ENCODE results near the gene TARS3. TPM values are rescaled to one million over a fixed set of nuclear protein-coding genes. Genes with fewer than 3 reads are reported as not detected.

The TARS3 gene
- total and polyA plus RNA-seq, 7 donors, result 2.3 to 31.9 (median 20.2) TPM

- Histone ChIP-seq H3K27ac (no peak overlapping the region), H3K36me3 (peaks cover 9 to 77% (median 27%) of the 10 kb centered on the region in 4 donors), H3K4me3 (no peak overlapping the region), H3K4me1 (peaks cover 0 to 5% (median 2%) of the 10 kb centered on the region in 4 donors), H3K9me3 (no peaks in the 10 kb centered on the region), H3K27me3 (no peaks in the 10 kb centered on the region)
- WGBS, 2 donors, result 84 to 94% methylated on average over 6 of the region's 6 CpGs
- DNase-seq, result no peak
- TF ChIP-seq POLR2A (IDR thresholded peaks at IDR 0.05), result no peak
- TF ChIP-seq CTCF (IDR thresholded peaks at IDR 0.05), result no peak
- TF ChIP-seq POLR2AphosphoS5 (IDR thresholded peaks at IDR 0.05), result no peak
- TF ChIP-seq EP300 (IDR thresholded peaks at IDR 0.05), result no peak
- intact Hi-C loops (cut with DNase I), result no loop called here
Observed at GRCh38 chr15:101712078-101712477, 12.2 kb downstream of the TARS3 start.

GRCh38 chr15:101710806-101711205, 13.5 kb downstream of the TARS3 start:
- Histone ChIP-seq H3K36me3 (peaks cover 9 to 83% (median 28%) of the 10 kb centered on the region in 4 donors), H3K9me3 (no peaks in the 10 kb centered on the region), H3K27me3 (no peaks in the 10 kb centered on the region), H3K4me3 (no peak overlapping the region), H3K4me1 (peaks cover 0 to 5% (median 2%) of the 10 kb centered on the region in 4 donors), H3K27ac (no peak overlapping the region)
- 89 to 91% methylated on average over 6 of the region's 6 CpGs for WGBS, 2 donors
- TF ChIP-seq EP300 (IDR thresholded peaks at IDR 0.05) (no peak), POLR2AphosphoS5 (IDR thresholded peaks at IDR 0.05) (no peak), POLR2A (IDR thresholded peaks at IDR 0.05) (no peak), CTCF (IDR thresholded peaks at IDR 0.05) (no peak)
- DNase-seq, result no peak
- intact Hi-C loops (cut with DNase I), result no loop called here

- 94% methylated on average over 5 of the region's 5 CpGs for WGBS, 2 donors
- no peaks in the 10 kb centered on the region for H3K27me3 ChIP-seq
- H3K27ac ChIP-seq, result no peak overlapping the region
- no peak for TF ChIP-seq CTCF (IDR thresholded peaks at IDR 0.05)
- no peak for TF ChIP-seq POLR2AphosphoS5 (IDR thresholded peaks at IDR 0.05)
- TF ChIP-seq POLR2A (IDR thresholded peaks at IDR 0.05), result no peak
- TF ChIP-seq EP300 (IDR thresholded peaks at IDR 0.05), result no peak
- no peaks in the 10 kb centered on the region for H3K9me3 ChIP-seq
- peaks cover 9 to 92% (median 29%) of the 10 kb centered on the region in 4 donors for H3K36me3 ChIP-seq
- intact Hi-C loops (cut with DNase I), result no loop called here
- no peak overlapping the region for H3K4me3 ChIP-seq
- DNase-seq, result no peak
- peaks cover 0 to 5% (median 2%) of the 10 kb centered on the region in 4 donors for H3K4me1 ChIP-seq
Observed at GRCh38 chr15:101709466-101709865, 14.8 kb downstream of the TARS3 start.

- WGBS, 2 donors, result 94 to 97% methylated on average over 4 of the region's 4 CpGs
- TF ChIP-seq POLR2A (IDR thresholded peaks at IDR 0.05) (no peak), EP300 (IDR thresholded peaks at IDR 0.05) (no peak), POLR2AphosphoS5 (IDR thresholded peaks at IDR 0.05) (no peak), CTCF (IDR thresholded peaks at IDR 0.05) (no peak)
Observed at GRCh38 chr15:101707983-101708382, 16.3 kb downstream of the TARS3 start.

GRCh38 chr15:101702077-101702476, 22.2 kb downstream of the TARS3 start:
- Histone ChIP-seq H3K4me3 (no peak overlapping the region), H3K9me3 (no peaks in the 10 kb centered on the region), H3K27ac (no peak overlapping the region), H3K36me3 (peaks cover 23 to 95% (median 41%) of the 10 kb centered on the region in 4 donors), H3K27me3 (no peaks in the 10 kb centered on the region), H3K4me1 (no peaks in the 10 kb centered on the region)
- intact Hi-C loops (cut with DNase I), result no loop called here
- no peak for TF ChIP-seq CTCF (IDR thresholded peaks at IDR 0.05)
- DNase-seq, result no peak
- WGBS, 2 donors, result 57 to 70% methylated on average over 4 of the region's 4 CpGs

More at GRCh38 chr15:101707983-101708382, 16.3 kb downstream of the TARS3 start:
- no peaks in the 10 kb centered on the region for H3K27me3 ChIP-seq
- intact Hi-C loops (cut with DNase I), result no loop called here
- DNase-seq, result no peak
- no peak overlapping the region for H3K27ac ChIP-seq
- H3K9me3 ChIP-seq, result no peaks in the 10 kb centered on the region
- peaks cover 0 to 5% (median 2%) of the 10 kb centered on the region in 4 donors for H3K4me1 ChIP-seq
- peaks cover 10 to 90% (median 26%) of the 10 kb centered on the region in 4 donors for H3K36me3 ChIP-seq
- H3K4me3 ChIP-seq, result no peak overlapping the region

All from sigmoid colon (tissue), 7 donors.